ENCODE results near the gene MAP2K2.

The MAP2K2 gene

DNA sequence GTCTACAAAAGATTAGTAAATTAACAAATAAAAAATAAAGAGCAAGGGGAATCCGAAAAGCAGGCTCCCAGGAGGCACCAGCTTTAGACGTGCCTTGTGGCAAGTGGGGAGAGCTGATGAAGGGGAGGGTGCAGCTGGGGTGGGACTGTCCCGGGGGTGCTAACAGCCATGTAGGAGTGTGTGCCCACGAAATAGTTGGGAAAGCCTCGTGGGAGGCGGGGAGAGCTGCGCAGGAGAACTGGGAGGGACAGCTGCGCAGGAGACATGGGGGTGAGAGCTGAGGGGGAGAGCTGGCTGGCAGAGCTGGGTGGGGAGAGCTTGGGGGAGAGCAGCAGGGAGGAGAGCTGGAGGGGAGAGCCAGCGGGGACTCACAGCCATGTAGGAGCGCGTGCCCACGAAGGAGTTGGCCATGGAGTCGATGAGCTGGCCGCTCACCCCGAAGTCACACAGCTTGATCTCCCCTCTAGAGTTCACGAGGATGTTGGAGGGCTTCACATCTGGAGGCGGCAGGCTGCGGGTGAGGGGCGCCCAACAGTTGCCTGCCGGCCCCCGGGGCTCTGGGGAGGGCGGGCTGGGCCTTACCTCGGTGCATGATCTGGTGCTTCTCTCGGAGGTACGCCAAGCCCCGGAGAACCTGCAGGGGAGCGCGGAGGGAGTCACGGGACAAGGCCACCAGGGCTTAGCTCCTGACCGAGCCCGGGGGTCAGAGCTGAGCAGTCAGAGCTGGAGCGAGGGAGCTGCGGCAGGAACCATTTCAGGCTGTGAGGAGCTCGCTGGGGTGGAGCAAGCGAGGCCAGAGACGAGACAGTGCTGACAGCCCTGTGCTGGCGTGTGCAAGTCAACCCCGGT is 23.1 kb downstream of the MAP2K2 start:
- in situ Hi-C loops (cut with MboI; ENCODE audit: low sequenced_read_pairs), result no loop called here

DNA sequence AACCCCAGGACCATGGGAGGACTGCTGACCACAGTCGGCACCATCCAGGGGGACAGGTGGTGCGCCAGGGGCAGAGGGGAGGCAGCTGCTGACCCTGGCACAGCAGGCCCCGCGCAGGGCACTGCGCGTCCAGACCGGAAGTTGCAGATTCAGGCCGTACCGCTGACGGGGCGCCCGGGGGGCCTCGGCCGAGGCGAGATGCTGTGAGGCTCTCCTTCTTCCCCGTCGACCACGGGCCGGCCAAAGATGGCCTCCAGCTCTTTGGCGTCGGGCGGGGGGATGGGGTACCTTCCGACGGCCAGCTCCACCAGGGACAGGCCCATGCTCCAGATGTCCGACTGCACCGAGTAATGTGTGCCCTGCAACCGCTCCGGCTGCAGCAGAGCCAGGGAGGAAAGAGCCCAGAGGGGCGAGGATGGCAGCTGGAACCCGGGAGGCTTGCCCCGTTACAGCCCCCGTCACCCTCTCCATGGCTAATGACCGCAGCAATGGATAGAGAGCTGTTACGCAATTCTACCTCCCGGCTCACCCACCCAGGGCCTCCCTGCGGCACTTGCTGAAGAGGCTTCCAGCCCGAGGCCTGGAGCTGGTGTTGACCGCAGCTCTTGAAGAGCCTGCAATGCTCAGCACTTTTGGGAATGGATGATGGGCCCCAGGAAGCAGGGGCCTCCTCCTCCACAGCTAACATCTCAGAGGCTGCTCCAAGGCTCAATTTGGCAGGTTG is 24.7 kb downstream of the MAP2K2 start:
- in situ Hi-C loops (cut with MboI; ENCODE audit: low sequenced_read_pairs), result no loop called here

DNA sequence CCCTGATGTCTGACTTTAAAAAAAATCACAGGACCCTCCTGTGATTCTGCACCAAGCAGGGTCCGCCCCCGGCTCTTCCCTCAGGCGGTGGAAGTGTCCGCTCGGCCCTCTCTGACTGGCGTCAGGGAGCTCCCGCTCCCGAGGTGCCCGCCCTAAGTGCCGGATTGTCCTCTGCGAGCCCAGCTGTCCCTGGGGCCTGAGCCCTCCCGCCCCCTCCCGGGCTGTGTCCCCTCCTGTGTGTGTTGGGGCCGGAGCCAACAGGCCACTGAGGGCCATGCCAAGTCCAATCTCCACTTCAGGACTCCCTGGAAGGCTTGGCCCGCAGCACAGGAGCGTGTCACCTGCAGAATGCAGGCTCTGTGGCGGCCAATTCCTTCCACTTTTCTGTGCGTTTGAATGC is 25.4 kb downstream of the MAP2K2 start:
- in situ Hi-C loops (cut with MboI; ENCODE audit: low sequenced_read_pairs), result no loop called here

DNA sequence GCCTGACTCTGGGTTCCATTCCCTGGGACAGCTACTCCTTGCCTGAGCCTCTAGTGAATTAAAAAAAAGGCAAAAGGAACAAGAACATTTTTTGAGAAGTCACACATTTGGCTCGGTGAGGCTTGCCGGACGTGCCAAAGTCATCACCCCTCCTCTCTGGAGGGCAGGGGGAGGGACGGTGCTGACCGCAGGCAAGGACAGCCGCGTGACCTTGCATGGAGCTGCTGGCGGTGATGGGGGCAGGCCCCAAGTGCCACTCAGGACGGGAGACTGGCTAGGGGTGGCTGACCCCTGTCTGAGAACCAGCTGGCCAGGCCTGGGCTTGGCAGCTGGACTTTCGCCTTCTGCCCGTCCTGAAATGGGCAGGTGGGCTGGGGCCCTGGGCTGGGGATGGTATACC is 26.4 kb downstream of the MAP2K2 start:
- in situ Hi-C loops (cut with MboI; ENCODE audit: low sequenced_read_pairs), result no loop called here

DNA sequence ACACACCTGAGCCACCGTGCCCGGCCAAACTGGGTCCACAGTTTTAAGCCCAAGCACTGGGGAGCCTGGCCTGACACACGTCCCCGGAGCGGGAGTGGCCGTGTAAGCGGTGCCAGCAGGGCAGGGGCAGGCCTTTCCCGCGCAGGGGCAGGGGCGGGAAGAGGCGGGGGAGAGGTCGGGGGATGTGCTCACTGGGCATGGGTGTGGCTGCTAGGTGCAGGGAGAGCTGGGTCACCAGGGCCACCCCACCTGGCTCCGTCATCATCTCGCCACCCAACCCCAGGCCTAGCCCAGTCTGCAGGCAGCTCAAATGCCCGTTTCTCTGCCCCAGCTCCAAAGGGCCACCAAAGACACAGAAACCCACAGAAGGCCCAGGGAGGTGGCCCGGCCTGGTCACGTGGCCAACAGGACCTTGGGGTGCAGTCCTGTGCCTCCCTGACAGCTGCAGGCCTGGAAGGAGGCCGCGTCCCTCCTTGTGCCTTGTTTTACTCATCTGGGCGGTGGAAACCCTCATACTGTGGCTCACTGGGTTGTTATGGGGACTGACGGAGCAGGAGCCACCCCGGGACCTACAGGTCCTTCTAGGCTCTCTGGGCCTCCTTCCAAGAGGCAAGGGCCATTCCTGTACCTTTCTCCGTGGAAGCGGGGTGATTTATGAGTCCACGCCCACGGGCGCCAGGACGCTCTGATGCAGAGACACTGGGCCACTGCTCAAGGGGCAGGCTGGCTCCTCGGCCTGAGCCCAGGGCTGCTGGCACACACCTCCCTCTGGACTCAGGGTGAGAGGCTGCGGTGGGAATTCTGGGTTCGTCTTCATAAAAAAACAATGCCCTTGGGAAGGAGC is 27.7 kb downstream of the MAP2K2 start:
- in situ Hi-C loops (cut with MboI; ENCODE audit: low sequenced_read_pairs), result no loop called here

DNA sequence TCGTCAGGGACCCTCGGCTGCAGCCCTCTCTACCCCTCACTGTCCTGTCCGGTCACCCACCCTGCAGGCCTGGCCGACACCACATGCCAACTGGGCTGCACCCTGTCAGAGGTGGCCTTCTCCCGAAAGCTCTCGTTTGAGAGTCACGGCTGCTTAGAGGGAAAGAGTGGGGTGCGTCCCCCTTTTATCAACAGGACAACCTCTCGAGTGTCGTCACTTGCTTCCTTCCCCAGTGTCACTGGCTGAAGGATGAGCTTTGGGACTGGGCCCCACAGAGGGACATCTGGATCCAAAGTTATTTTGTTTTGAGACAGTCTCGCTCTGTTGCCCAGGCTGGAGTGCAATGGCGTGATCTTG is 28.5 kb downstream of the MAP2K2 start:
- in situ Hi-C loops (cut with MboI; ENCODE audit: low sequenced_read_pairs), result no loop called here

DNA sequence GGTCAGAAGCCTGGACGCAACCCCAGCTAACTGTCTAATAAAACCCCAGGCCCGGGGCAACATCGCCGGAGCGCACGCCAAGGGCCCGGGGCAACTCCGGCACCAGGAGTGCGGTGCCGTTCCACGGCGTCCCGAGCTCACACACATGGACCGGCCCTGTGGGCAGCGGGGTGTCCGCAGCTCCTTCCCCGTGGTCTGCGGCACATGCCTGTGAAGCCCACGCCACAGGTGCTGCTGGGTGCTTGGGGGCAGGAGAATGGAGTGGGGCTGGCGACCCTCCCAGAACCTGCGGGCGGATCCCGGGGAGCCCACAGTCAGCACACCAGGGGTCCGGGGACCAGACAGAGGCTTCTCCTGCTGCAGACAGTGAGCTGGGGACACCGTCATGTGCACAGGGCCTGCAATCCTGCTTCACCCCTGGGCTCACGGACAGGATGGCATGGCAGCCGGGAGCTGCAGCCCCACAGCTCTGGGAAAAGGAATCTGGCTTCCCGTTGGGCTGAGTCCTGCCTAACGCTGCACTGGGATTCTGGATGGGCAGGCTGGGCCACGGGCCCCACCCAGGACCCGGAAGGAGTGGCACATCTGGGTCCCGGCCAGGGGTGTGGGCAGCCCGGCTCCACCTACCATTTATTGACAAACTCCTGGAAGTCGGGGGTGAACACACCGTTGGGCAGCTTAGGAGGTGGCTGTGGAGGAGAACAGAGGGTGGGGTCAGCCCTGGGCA is 29.0 kb downstream of the MAP2K2 start:
- in situ Hi-C loops (cut with MboI; ENCODE audit: low sequenced_read_pairs), result no loop called here

DNA sequence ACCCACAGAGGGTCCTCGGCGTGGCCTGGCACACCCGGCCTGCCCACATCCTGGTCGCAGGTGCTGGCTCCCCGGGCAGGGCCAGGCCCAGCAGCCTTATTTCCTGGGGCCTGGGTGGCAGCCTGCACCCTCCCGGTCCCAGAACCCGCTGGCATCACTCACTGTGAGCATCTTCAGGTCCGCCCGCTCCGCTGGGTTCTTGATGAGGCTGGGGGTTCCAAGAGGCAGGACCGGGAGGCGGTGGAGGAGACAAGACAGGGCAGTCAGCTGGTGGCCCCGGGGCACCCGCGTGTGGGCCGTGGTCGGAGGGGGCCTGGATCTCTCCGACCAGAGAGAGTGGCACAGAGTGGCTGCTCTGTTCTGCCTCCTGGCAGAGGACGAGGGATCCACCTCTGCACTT is 29.6 kb downstream of the MAP2K2 start:
- in situ Hi-C loops (cut with MboI; ENCODE audit: low sequenced_read_pairs), result no loop called here

DNA sequence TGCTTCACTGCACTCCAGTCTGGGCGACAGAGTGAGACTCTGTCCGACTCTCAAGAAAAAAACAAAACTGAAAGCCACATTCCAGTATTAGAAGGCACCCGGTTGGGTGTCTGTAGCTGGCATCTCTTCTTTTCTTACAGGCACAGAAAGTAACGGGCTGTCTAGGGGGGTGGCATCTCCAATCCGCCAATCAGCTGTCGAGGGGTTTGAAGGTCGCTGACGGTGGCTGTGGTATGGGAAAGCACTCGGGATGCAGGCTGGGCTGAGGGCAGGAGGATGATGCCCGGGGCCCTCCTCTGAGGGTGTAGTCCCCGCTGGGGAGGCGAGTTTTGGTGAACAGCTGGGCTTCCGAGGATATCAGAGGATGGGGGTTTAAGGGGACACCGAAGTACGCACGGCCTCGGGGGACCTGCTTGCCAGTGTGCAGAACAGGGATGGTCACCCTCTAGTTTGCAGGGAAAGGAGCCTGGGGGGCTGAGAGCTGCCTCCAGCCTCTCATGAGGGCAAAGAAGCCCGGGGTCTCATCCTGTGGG is 30.2 kb downstream of the MAP2K2 start:
- in situ Hi-C loops (cut with MboI; ENCODE audit: low sequenced_read_pairs), result no loop called here

DNA sequence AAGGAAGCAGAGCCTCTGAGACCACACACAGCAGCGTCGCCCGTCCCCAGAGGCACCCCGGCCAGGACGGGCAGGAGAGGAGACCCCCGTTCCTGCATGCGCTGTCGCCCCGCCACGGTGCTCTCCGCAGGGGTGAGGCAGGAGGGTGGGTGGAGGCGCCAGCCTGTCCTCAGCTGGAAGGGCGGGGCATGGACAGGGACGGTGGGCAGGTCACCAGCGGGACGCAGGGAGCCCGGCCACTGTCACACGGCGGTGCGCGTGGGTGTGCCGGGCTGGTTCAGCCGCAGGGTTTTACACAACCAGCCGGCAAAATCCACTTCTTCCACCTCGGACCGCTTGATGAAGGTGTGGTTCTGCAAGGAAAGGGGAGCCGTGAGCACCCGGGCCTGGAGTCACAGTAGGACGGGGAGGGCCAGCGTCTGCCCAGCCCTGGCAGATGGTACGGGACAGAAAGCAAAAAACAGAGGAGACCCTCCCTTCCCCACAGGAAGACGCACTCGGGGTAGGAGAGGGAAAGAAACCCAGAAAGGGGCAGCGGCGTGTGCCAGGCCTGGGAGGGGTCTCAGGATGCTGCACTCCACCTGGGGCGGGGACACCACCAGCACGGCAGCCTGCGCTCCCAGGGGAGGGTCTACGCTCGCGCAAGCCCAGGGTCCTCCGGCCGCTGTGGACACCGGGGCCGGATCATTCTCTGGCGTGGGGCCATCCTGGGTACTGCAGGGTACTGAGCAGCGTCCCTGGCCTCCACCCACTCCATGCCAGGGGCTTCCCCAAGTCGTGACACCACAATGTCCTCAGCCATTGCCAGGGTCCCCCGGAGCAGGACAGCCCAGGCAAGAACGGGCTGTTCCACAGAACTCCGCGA is 33.3 kb downstream of the MAP2K2 start:
- in situ Hi-C loops (cut with MboI; ENCODE audit: low sequenced_read_pairs), result no loop called here

DNA sequence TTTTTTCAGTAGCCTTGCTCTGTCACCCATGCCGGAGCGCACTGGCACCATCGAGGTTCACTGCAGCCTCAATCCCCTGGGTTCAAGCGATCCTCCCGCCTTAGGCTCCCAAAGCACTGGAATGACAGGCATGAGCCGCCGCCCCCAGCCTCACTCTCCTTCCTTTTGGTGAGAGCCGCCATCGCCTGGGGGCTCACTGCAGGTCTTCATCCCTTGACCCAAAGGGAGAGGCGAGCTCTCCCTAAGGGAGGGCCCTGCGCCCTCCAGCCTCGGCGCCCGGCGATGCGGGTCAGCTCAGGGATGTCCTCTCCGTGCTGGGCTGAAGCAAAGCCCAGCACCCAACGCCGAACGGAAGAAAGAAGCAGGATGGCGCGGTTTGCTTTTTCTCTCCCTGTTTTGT is 34.0 kb downstream of the MAP2K2 start:
- in situ Hi-C loops (cut with MboI; ENCODE audit: low sequenced_read_pairs), result no loop called here

DNA sequence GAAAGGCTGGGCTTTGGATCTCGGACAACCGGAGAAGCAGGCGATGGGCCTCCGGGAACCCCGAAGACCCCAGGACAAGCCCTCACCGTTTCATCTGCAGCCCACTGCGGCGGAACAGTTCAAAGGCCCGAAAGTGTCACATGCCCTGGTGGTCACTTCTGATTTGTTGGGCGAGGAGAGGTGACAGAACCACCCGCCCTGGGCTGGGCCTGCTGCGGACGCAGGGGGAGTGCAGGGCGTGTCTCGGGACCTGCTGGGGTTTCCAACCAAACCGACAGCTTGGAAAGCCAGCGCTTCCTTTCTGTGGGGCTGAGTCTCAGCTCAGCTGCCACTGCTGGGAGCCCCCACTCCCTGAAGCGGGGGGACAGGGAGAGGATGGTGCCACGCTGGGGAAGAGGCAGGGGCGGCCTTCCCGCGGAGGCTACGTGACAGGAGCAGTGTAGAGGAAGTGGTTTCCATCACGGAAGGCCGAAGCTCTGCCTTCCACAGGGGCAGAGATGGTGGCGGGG is 34.5 kb downstream of the MAP2K2 start:
- in situ Hi-C loops (cut with MboI; ENCODE audit: low sequenced_read_pairs), result no loop called here

DNA sequence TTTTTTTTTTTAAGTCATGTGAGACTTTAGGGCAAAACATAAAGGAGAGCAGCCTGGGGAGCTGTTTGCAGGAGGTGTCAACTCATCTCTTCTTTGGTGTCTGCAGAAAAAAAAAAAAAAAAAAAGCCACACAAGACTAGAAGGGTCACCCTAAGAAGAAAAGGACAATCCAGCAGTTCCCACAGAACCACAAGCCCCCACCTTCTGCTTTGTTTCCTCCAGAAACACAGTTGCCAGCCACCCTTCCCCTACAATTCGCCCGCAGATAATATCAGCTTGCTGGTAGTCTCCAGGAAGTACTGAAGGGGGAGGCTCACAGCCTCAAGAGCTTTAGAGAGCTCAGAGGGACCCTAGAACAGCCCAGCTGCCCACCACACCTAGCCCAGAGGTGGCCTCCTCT is 34.9 kb downstream of the MAP2K2 start:
- in situ Hi-C loops (cut with MboI; ENCODE audit: low sequenced_read_pairs), result no loop called here

DNA sequence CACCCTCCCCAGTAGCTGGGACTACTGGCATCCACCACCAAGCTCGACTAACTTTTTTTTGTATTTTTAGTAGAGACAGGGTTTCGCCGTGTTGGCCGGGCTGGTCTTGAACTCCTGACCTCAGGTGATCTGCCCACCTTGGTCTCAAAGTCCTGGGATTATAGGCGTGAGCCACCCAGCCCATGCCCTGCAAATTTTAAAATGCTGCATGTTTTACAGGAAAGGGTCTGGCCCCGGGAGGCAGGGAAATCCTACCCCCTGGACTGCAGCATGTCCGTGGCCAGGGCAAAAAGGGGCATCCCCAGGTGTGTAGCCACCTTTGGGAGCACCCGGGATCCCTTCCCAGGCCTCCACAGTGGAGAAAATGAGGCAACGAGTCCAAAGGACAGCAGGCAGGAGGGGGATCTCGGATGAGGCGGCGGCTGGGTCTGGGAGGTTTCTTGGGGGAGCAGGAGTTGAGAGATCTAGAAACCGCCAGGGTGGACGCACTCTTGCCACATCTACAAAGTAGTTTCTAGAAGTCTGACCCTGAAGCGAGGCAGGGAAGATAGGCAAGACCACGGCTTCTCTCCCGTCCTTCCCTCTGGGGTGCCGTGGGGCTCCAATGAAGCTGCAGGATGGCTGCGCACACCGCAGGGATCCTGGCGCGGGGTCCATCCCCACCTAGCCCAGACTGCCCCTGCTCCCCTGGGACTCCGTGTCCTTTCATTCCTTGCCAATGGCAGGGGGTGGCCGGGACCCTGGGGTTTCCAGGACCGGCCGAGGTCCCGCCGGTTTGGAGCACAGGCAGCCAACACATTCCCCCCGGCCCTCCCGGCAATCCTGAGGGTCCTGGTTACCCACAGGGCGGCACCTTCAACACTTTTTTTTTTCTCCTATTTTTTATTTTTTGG is 35.9 kb downstream of the MAP2K2 start:
- in situ Hi-C loops (cut with MboI; ENCODE audit: low sequenced_read_pairs), result no loop called here

DNA sequence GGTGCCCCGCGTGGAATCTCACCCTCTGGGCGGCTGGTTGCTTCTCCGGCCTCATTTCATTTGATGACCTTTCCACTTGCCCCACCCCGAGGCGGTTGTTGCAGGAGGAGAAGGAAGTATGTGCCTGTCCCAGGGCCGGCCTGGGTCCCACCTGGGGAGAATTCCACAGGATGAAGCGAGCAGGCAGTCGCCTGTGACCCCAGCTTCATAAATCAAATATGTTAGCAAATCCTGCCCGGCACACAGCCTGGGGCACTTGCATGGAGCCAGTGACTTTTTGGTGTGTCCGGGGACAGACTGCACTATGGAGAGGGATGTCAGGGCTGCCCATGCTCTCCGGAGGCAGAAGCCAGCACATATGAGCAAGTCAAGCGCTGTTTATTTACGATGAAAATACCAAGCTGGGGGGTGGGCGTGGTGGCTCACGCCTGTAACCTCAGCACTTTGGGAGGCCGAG is 37.5 kb downstream of the MAP2K2 start:
- in situ Hi-C loops (cut with MboI; ENCODE audit: low sequenced_read_pairs), result no loop called here

DNA sequence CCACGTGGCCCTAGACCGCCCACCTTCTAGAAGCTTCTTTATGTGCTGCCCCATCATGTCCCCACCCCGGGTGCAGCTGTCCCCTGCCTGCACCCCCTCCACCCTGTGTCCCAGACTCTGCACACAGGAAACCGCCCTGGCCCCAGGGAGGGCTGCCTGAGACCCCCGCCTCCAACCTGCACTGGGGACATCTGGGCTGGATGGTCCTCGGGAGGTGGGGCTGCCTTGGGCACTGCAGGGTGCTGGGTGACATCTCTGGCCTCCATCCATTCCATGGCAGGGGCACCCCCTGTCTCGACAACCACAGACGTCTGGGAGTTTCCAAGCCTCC is 39.4 kb downstream of the MAP2K2 start:
- in situ Hi-C loops (cut with MboI; ENCODE audit: low sequenced_read_pairs), result no loop called here

DNA sequence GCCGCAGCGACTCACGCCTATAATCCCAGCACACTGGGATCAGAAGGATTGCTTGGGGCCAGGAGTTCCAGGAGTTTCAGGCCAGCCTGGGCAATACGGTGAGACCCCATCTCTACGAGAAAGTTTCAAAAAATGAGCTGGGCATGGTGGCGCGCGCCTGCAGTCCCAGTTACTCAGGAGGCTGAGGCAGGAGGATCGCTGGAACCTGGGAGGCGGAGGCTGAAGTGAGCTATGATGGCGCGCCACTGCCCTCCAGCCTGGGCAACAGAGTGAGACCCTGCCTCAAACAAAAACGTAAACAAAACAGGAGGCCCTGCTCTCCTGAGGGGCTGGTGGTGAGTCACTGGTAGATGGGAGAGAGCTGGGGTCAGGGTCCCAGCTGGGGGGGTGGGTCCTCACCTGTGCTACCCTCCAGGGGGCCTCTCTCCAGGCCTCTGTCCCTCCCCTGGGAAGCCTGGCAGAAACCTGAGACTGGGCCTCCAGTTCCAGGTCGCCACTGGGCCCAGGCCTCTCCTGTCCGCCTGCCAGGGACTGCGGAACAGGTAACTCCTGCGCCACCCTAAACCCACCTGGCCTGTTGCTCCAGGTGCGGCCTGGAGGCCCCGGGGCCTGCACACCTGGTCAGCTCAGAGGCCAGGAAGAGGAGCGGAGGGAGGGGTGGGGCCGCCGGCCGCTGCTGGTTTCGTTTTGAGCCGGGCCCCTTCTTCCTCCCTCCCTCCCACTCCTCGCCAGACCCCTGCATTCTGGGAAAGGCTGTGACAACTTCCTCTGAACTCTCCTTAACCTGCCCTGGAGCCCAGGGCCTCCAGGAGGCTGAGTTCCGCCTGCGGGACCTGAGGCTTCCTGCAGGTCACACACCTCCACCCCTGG is 40.0 kb downstream of the MAP2K2 start:
- in situ Hi-C loops (cut with MboI; ENCODE audit: low sequenced_read_pairs), result no loop called here

DNA sequence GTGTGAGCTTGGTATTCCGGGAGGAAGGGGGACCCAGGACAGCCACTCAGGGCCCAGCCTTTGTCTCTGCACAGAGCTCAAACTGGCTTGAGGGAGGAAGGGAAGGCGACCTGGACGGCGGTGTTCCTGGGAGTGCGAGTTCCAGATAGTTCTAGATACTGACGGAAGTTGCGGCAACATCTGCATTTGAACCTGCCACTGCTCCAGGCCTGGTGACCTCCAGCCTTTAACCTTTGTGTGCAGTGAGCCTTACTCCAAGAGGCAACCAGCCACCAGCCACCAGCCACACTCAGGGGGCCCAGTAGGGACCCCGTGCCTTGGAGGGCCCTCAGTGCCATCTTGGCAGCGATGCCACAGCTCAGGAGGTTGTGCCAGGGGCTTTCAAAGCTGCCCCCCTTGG is 41.8 kb downstream of the MAP2K2 start:
- in situ Hi-C loops (cut with MboI; ENCODE audit: low sequenced_read_pairs), result no loop called here

Measured in HL-60/S4 treated with phorbol 12-myristate 13-acetate at 8.2 ng/mL for 4 days and 3 days (cell line).